Fibroblast of lung (primary cell): ENCODE data around the gene LRRIQ1.

Experiments used
- CTCF ChIP-seq, 2 donors: IDR thresholded peaks in 1 of 2; conservative IDR thresholded peaks in 1 of 2; 1 replicate in 1 of 2; 2 replicates in 1 of 2; pipeline ENCODE4 v1.5.1; 2011 to 2012; ENCODE audit warnings: low read length in 2 of 2, control low read depth in 1 of 2, inconsistent platforms in 1 of 2, low read depth in 1 of 2, mild to moderate bottlenecking in 1 of 2
- EZH2 ChIP-seq: IDR thresholded peaks from 2 replicates; pipeline ENCODE4 v1.5.1; 2012; ENCODE audit warnings: low read length, control low read depth, mild to moderate bottlenecking; ENCODE audit errors: missing control alignments

DNA sequence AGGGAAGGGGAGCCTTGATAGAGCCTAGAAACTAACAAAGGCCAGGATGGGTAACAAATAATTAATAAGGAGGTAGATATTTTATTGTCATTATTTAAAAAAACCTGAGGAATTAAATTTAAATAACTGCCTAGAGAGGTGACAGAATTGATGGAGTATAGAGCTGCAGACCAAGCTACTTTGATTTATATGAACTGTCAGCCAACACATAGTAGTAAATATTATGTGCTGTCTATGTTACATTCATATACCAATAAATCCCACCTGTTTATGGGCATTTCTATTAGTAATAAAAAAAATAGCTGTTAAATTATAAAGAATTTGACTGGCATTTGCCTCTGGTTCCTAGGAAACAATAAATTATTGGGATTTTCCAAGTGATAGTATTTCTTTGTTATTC is 37.8 kb upstream of the LRRIQ1 start:
- TF ChIP-seq CTCF (conservative IDR thresholded peaks at IDR 0.05 in 1 of 2, IDR thresholded peaks at IDR 0.05 in 1 of 2; ENCODE audit: low read depth in 1 of 2, low read length in 2 of 2) (no peak), EZH2 (no peak)
